T follicular helper cell (primary cell): ENCODE data around the gene TCEANC.

Source experiments
- DNase-seq: peaks from one replicate; pipeline ENCODE4 v3.0.0-alpha.2; 2020; ENCODE audit warnings: low read depth

TCEANC gene

GRCh38 chrX:13691841-13692371 is 39.0 kb downstream of the TCEANC start:
- DNase-seq: no peak

- no peak for DNase-seq
These were observed 39.9 kb downstream of the TCEANC start for GRCh38 chrX:13692771-13693231.

- DNase-seq: no peak
These were observed 40.5 kb downstream of the TCEANC start for GRCh38 chrX:13693341-13693961.

- no peak for DNase-seq
These were observed 41.4 kb downstream of the TCEANC start for GRCh38 chrX:13694359-13694758.

GRCh38 chrX:13694983-13695382 is 42.0 kb downstream of the TCEANC start:
- DNase-seq: no peak

GRCh38 chrX:13695601-13696115 is 42.7 kb downstream of the TCEANC start:
- DNase-seq: no peak

GRCh38 chrX:13697455-13697854 is 44.5 kb downstream of the TCEANC start:
- no peak for DNase-seq

- no peak for DNase-seq
These were observed 45.0 kb downstream of the TCEANC start for GRCh38 chrX:13697976-13698375.

- no peak for DNase-seq
These were observed 45.5 kb downstream of the TCEANC start for GRCh38 chrX:13698432-13698831.

GRCh38 chrX:13699183-13699826 is 46.4 kb downstream of the TCEANC start:
- DNase-seq: no peak

GRCh38 chrX:13700380-13700779 is 47.4 kb downstream of the TCEANC start:
- no peak for DNase-seq

GRCh38 chrX:13702111-13702789 is 49.3 kb downstream of the TCEANC start:
- DNase-seq: no peak

- DNase-seq: no peak
These were observed 50.2 kb downstream of the TCEANC start for GRCh38 chrX:13703135-13703534.

GRCh38 chrX:13703589-13703988 is 50.6 kb downstream of the TCEANC start:
- no peak for DNase-seq

GRCh38 chrX:13711141-13711540 is 58.2 kb downstream of the TCEANC start:
- no peak for DNase-seq
